GM23248 (cell line): ENCODE measurements around the gene AKR7A2.

Experiments used
- EZH2 ChIP-seq: fragments of 200-600 bp; sonication (generic); IDR thresholded peaks from 2 replicates; pipeline ENCODE4 v1.6.1; 2018; ENCODE audit warnings: antibody characterized with exemption, mild to moderate bottlenecking; ENCODE audit not compliant: insufficient read depth, poor library complexity, severe bottlenecking
- EZH2phosphoT487 ChIP-seq: fragments of 200-600 bp; sonication (generic); IDR thresholded peaks from 2 replicates; pipeline ENCODE4 v1.6.1; 2018; ENCODE audit warnings: antibody characterized with exemption, moderate library complexity, mild to moderate bottlenecking, low read depth; ENCODE audit not compliant: insufficient read depth

GRCh38 chr1:19255288-19255687 is 56.7 kb downstream of the AKR7A2 start:
- no peak for TF ChIP-seq EZH2phosphoT487
- no peak for TF ChIP-seq EZH2
